K562 (cell line): Measurements from ENCODE around the gene OR10G3. TPM values are rescaled to one million over a fixed set of nuclear protein-coding genes. Genes with fewer than 3 reads are reported as not detected.

Source experiments
- ATAC-seq: fragments of 200-7000 bp; cut with Tn5 transposase; 3 replicates; pipeline ENCODE4 v1.9.1; 2020; ENCODE audit warnings: moderate library complexity
- BruUV-seq: library from RNA; stranded (reverse); fragments of 400-500 nt; replicated peaks from 2 replicates; lab custom pipeline; 2021; lab: Mats Ljungman, UMichigan
- CTCF ChIA-PET: fragments of 300-600 bp; formaldehyde crosslinking; extraction: SDS; loops from one replicate; lab custom pipeline; 2021; ENCODE audit warnings: low intra/inter-chr PET ratio; lab: Yijun Ruan, JAX
- POLR2A ChIA-PET: fragments of 300-600, 350-650 bp; sonication (Branson Sonifier 250); formaldehyde crosslinking; extraction: SDS; loops from one replicate; lab custom pipeline; 2021; ENCODE audit warnings: antibody characterized with exemption, inconsistent platforms; lab: Yijun Ruan, JAX
- DNase-seq, 4 experiments: peaks; one replicate each; pipeline versions ENCODE4 v3.0.0 to v3.0.0-alpha.2; 2011 to 2018; ENCODE audit warnings: low spot score in 3 of 4, mixed read lengths in 3 of 4; ENCODE audit errors: extremely low read depth in 1 of 4
- FAIRE-seq: peaks from 2 replicates; lab custom pipeline; 2011; peaks lifted over from hg19 to GRCh38; lab: Jason Lieb, UNC
- H2AFZ ChIP-seq: 2 replicates; pipeline ENCODE4 v1.6.0; 2011; ENCODE audit warnings: low read depth, low read length, control low read depth, inconsistent platforms
- H3K27ac ChIP-seq: fragments of 200-600 bp; 3 replicates; pipeline ENCODE4 v1.8.0; 2011; ENCODE audit warnings: low read depth, mild to moderate bottlenecking, control low read depth, inconsistent platforms, low read length, moderate library complexity, mixed read lengths; ENCODE audit errors: extremely low read depth
- H3K27me3 ChIP-seq, 2 experiments: fragments of 300-600 bp in 1 of 2; 2 replicates in 1 of 2; 3 replicates in 1 of 2; pipeline versions ENCODE4 v1.6.0 to v1.8.0; 2011; ENCODE audit warnings: inconsistent platforms in 2 of 2, low read length in 2 of 2, mild to moderate bottlenecking in 1 of 2, mixed read lengths in 1 of 2, moderate library complexity in 1 of 2; ENCODE audit not compliant: control insufficient read depth in 2 of 2, insufficient read depth in 2 of 2
- H3K36me3 ChIP-seq: fragments of 300-600 bp; 3 replicates; pipeline ENCODE4 v1.8.0; 2011; ENCODE audit warnings: mild to moderate bottlenecking, low read length, inconsistent platforms; ENCODE audit not compliant: control insufficient read depth, insufficient read depth
- H3K4me1 ChIP-seq, 2 experiments: fragments of 200-600 bp in 1 of 2; replicated peaks in 1 of 2; 2 replicates in 1 of 2; 3 replicates in 1 of 2; pipeline versions ENCODE4 v1.5.1 to v1.8.0; 2011; ENCODE audit warnings: inconsistent platforms in 2 of 2, low read length in 2 of 2, mild to moderate bottlenecking in 1 of 2, mixed read lengths in 1 of 2, moderate library complexity in 1 of 2; ENCODE audit not compliant: control insufficient read depth in 2 of 2, insufficient read depth in 2 of 2
- H3K4me2 ChIP-seq: 2 replicates; pipeline ENCODE4 v1.6.1; 2011; ENCODE audit warnings: low read length, control low read depth, inconsistent platforms, mixed read lengths; ENCODE audit not compliant: insufficient read depth
- H3K4me3 ChIP-seq: fragments of 200-600 bp; sonication (generic), shearing (Covaris generic); 2 replicates; pipeline ENCODE4 v1.5.1; 2016; ENCODE audit warnings: control low read depth, inconsistent platforms
- H3K79me2 ChIP-seq: fragments of 200-600 bp; 3 replicates; pipeline ENCODE4 v1.8.0; 2011; ENCODE audit warnings: low read length, inconsistent platforms; ENCODE audit not compliant: control insufficient read depth, insufficient read depth
- H3K9ac ChIP-seq, 2 experiments: 2 replicates each; pipeline versions ENCODE4 v1.6.0 to v1.6.1; 2011; ENCODE audit warnings: low read depth in 2 of 2, low read length in 2 of 2, control low read depth in 1 of 2, inconsistent platforms in 1 of 2, mild to moderate bottlenecking in 1 of 2, mixed read lengths in 1 of 2; ENCODE audit not compliant: insufficient read depth in 1 of 2
- H3K9me1 ChIP-seq: one replicate; pipeline ENCODE4 v1.6.0; 2011; ENCODE audit warnings: inconsistent platforms, mild to moderate bottlenecking, low read length, moderate library complexity; ENCODE audit not compliant: control insufficient read depth, insufficient read depth
- H3K9me3 ChIP-seq: replicated peaks from 2 replicates; pipeline ENCODE4 v1.5.1; 2011; ENCODE audit warnings: low read depth, low read length, inconsistent platforms; ENCODE audit not compliant: control insufficient read depth, insufficient read depth
- H4K20me1 ChIP-seq: replicated peaks from 2 replicates; pipeline ENCODE4 v1.6.1; 2011; ENCODE audit warnings: low read length, inconsistent platforms, mixed read lengths; ENCODE audit not compliant: control insufficient read depth, insufficient read depth
- CTBP1 ChIP-seq: fragments of 450-650 bp; IDR thresholded peaks from 2 replicates; pipeline ENCODE4 v1.6.1; 2016; ENCODE audit warnings: borderline replicate concordance
- MECOM ChIP-seq: fragments of 250-450 bp; sonication (Bioruptor Pico); IDR thresholded peaks from 2 replicates; pipeline ENCODE4 v1.8.0; 2022; ENCODE audit warnings: inconsistent platforms
- ZC3H8 ChIP-seq: fragments of 450-650 bp; IDR thresholded peaks from 2 replicates; pipeline ENCODE4 v1.6.1; 2017
- WGBS: fragments of 100-300 bp; shearing (Covaris generic); methylation state at CpG from one replicate; pipeline ENCODE4 v1.1.6; 2016; ENCODE audit warnings: low coverage, mixed read lengths; ENCODE audit not compliant: insufficient coverage; ENCODE audit errors: missing lambda C conversion rate; 5-methylcytosine and 5-hydroxymethylcytosine counted together
- in situ Hi-C: fragments of 300-500 bp; cut with MboI; formaldehyde crosslinking; loops from 4 replicates; pipeline ENCODE4 v1.15.0; 2018; ENCODE audit warnings: inconsistent platforms, mixed read lengths
- intact Hi-C: fragments of 100-400 bp; cut with micrococcal nuclease; formaldehyde crosslinking; loops from 2 replicates; pipeline ENCODE4 v1.14.2; 2022
- polyA plus RNA-seq, 8 experiments: library from polyadenylated mRNA; depleted of rRNA in 4 of 8; stranded (reverse) in 5 of 8; unstranded in 3 of 8; fragments of >200 nt; fragmentation: Nextera tagmentation in 2 of 8; fragmentation: Illumina TruSeq in 1 of 8; extraction: Ambion mirVana in 2 of 8; extraction: Trizol in 1 of 8; gene quantifications; 2 replicates each; pipeline versions ENCODE4 v1.2.1 to v1.2.3, GENCODE V29; 2011 to 2014; ENCODE audit warnings: inconsistent platforms in 1 of 8, missing spikeins in 1 of 8
- total RNA-seq, 7 experiments: library from RNA; depleted of rRNA in 6 of 7; stranded (reverse); fragments of >200 nt in 6 of 7; fragmentation: Illumina TruSeq in 2 of 7; extraction: Trizol in 2 of 7; gene quantifications; 2 replicates each; pipeline versions ENCODE4 v1.2.1 to v1.2.3, GENCODE V29; 2011 to 2021; ENCODE audit warnings: low replicate concordance in 1 of 7

The OR10G3 gene
- total and polyA plus RNA-seq, 9 of the 15 experiments (the other 6 are each of a cell fraction or from before 2014, with no cell fraction given) = not detected

DNA sequence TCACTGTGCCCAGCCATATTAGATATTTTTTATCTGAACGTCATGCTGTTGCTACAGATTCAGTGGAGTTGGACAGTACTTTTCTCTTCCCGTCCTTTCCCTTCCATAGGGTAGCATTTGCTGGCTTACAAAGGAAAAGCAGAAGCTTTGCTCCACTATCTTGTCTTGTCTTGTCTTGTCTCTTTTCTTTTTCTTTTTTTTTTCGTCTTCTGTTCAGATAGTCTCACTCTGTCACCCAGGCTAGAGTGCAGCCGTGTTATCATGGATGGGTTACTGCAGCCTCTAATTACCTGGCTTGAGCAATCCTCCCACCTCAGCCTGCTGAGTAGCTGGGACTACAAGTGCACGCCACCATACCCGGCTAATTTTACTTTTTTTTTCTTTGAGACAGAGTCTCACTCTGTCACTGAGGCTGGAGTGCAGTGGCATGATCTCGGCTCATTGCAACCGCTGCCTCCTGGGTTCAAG, 21.1 kb downstream of the OR10G3 start:
- CTCF ChIA-PET = interaction anchor here (0.6 to 2.5 kb wide), 3 partner anchors 60 to 82 kb away, joined by 3 to 24 read pairs (median 5); partner anchors contain the start of genes RAB2B and TOX4
- H3K4me3 ChIP-seq = no peak overlapping the region
- no peaks in the 10 kb centered on the region; a peak in 1 of 5 replicates for H3K27me3 ChIP-seq
- no peak overlapping the region for H3K27ac ChIP-seq
- H3K36me3 ChIP-seq = no peaks in the 10 kb centered on the region
- in situ Hi-C loops = loop anchor here (5.0 kb wide), 1 partner anchor 56 kb away; no protein-coding TSS in a partner anchor
- H3K4me2 ChIP-seq = no peak overlapping the region
- ATAC-seq = peak; percentile 40
- no TSS peak for BruUV-seq
- peak; percentile 97 for TF ChIP-seq MECOM
- TF ChIP-seq ZC3H8 = no peak
- 0 out of 2 replicates have a peak, but pooled peaks have one; percentile 24 for TF ChIP-seq CTBP1
- TF ChIP-seq, all 486 proteins: peak for 2
- WGBS = 32% methylated on average over 5 of the region's 8 CpGs
- Histone ChIP-seq H4K20me1 (no peaks in the 10 kb centered on the region), H3K4me1 (no peaks in the 10 kb centered on the region; a peak in 1 of 5 replicates), H3K9ac (no peak overlapping the region), H3K9me1 (no peaks in the 10 kb centered on the region), H2AFZ (no peak overlapping the region), H3K9me3 (no peaks in the 10 kb centered on the region), H3K79me2 (no peaks in the 10 kb centered on the region)
- DNase-seq = no peak
- FAIRE-seq = no peak
- POLR2A ChIA-PET = interaction anchor here (0.9 kb wide), 1 partner anchor 122 kb away, joined by 8 read pairs; no protein-coding TSS in a partner anchor
- intact Hi-C loops = loop anchor here (5.0 kb wide), 1 partner anchor 46 kb away; the partner anchor contains the start of gene METTL3
